ENCODE data around the gene HIC2. TPM values are rescaled to one million over a fixed set of nuclear protein-coding genes. Genes with fewer than 3 reads are reported as not detected.
"Not testable (repeated sequence)": the region's sequence is repeated elsewhere in the genome, so short reads cannot be mapped to it uniquely, and the experiment has no call there.

Gene HIC2
- polyA plus RNA-seq, 3 donors = 0.34 to 3.9 (median 0.36) TPM

GRCh38 chr22:21451545-21452520 lies 34.7 kb downstream of the HIC2 start:
- Histone ChIP-seq H3K4me1 (ENCODE audit: control insufficient read depth in 1 of 2, insufficient read depth in 2 of 2, low read length in 2 of 2) (no peaks in the 10 kb centered on the region), H4K20me1 (ENCODE audit: insufficient read depth, low read length) (no peaks in the 10 kb centered on the region), H2AFZ (ENCODE audit: insufficient read depth, low read depth, low read length, poor library complexity, severe bottlenecking) (no peak overlapping the region), H3K4me2 (replicated peaks; ENCODE audit: extremely low read depth, low read length, poor library complexity, severe bottlenecking) (no peak overlapping the region), H3K27me3 (ENCODE audit: control insufficient read depth in 2 of 2, insufficient read depth in 2 of 2, low read length in 2 of 2) (no peaks in the 10 kb centered on the region), H3K9ac (ENCODE audit: insufficient read depth, low read length, poor library complexity, severe bottlenecking) (no peak overlapping the region), H3K9me3 (replicated peaks in 1 of 2; ENCODE audit: control insufficient read depth in 1 of 2, insufficient read depth in 1 of 2, low read length in 2 of 2) (no peaks in the 10 kb centered on the region), H3K79me2 (ENCODE audit: insufficient read depth, low read length) (no peaks in the 10 kb centered on the region), H3K36me3 (replicated peaks in 1 of 2; ENCODE audit: control insufficient read depth in 1 of 2, insufficient read depth in 2 of 2, low read length in 2 of 2) (peaks cover under 1 to 12% of the 10 kb centered on the region in 2 donors), H3K4me3 (replicated peaks in 1 of 3; ENCODE audit: low read depth in 2 of 3, low read length in 3 of 3) (no peak overlapping the region), H3K27ac (ENCODE audit: low read depth in 1 of 2, low read length in 2 of 2) (no peak overlapping the region)
- TF ChIP-seq CTCF (IDR thresholded peaks at IDR 0.05) = no peak
- H3K9me3 Mint-ChIP-seq = no peaks in the 10 kb centered on the region
- WGBS (ENCODE audit: insufficient coverage) = 90% methylated on average over 3 of the region's 7 CpGs
- no peak overlapping the region for H3K4me3 Mint-ChIP-seq
- intact Hi-C loops (cut with micrococcal nuclease) = no loop called here
- peak overlapping the region in 1 of 7 donors; percentile 11 for H3K27ac Mint-ChIP-seq
- peaks cover 9 to 29% of the 10 kb centered on the region in 2 donors for H3K36me3 Mint-ChIP-seq
- H3K4me1 Mint-ChIP-seq = peaks cover under 1% of the 10 kb centered on the region
- H3K27me3 Mint-ChIP-seq (ENCODE audit: low read depth in 3 of 3) = peaks cover 0 to 1% (median 0%) of the 10 kb centered on the region in 3 donors
- no peak for DNase-seq

GRCh38 chr22:21452666-21453065 lies 35.5 kb downstream of the HIC2 start:
- H4K20me1 ChIP-seq (ENCODE audit: insufficient read depth, low read length); H2AFZ ChIP-seq (ENCODE audit: insufficient read depth, low read depth, low read length, poor library complexity, severe bottlenecking); H3K9me3 Mint-ChIP-seq; H3K27me3 Mint-ChIP-seq (ENCODE audit: low read depth in 3 of 3); H3K27me3 ChIP-seq (ENCODE audit: control insufficient read depth in 2 of 2, insufficient read depth in 2 of 2, low read length in 2 of 2); H3K79me2 ChIP-seq (ENCODE audit: insufficient read depth, low read length); DNase-seq; H3K4me3 Mint-ChIP-seq; H3K4me1 Mint-ChIP-seq; H3K4me3 ChIP-seq (replicated peaks in 1 of 3; ENCODE audit: low read depth in 2 of 3, low read length in 3 of 3); H3K9me3 ChIP-seq (replicated peaks in 1 of 2; ENCODE audit: control insufficient read depth in 1 of 2, insufficient read depth in 1 of 2, low read length in 2 of 2); H3K4me2 ChIP-seq (replicated peaks; ENCODE audit: extremely low read depth, low read length, poor library complexity, severe bottlenecking); H3K9ac ChIP-seq (ENCODE audit: insufficient read depth, low read length, poor library complexity, severe bottlenecking); intact Hi-C loops (cut with micrococcal nuclease); H3K27ac ChIP-seq (ENCODE audit: low read depth in 1 of 2, low read length in 2 of 2); H3K4me1 ChIP-seq (ENCODE audit: control insufficient read depth in 1 of 2, insufficient read depth in 2 of 2, low read length in 2 of 2); H3K36me3 ChIP-seq (replicated peaks in 1 of 2; ENCODE audit: control insufficient read depth in 1 of 2, insufficient read depth in 2 of 2, low read length in 2 of 2): not testable (repeated sequence)
- 90% methylated on average over 2 of the region's 4 CpGs for WGBS (ENCODE audit: insufficient coverage)
- Mint-ChIP-seq H3K27ac (peak overlapping the region in 1 of 7 donors; percentile 8), H3K36me3 (peaks cover 7 to 21% of the 10 kb centered on the region in 2 donors)

DNA sequence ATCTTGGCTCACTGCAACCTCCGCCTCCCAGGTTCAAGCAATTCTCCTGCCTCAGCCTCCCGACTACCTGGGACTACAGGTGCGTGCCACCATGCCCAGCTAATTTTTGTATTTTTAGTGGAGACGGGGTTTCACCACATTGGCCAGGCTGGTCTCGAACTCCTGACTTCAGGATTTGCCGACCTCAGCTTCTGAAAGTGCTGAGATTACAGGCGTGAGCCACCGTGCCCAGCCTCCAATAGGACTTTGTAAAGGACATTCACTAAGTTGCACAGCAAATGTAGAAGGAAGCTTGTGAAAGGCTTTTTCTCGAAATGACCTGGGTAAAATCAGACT lies 37.8 kb downstream of the HIC2 start:
- intact Hi-C loops (cut with micrococcal nuclease); H4K20me1 ChIP-seq (ENCODE audit: insufficient read depth, low read length); H3K36me3 ChIP-seq (replicated peaks in 1 of 2; ENCODE audit: control insufficient read depth in 1 of 2, insufficient read depth in 2 of 2, low read length in 2 of 2); H3K4me1 Mint-ChIP-seq; H3K9me3 ChIP-seq (replicated peaks in 1 of 2; ENCODE audit: control insufficient read depth in 1 of 2, insufficient read depth in 1 of 2, low read length in 2 of 2); H3K27me3 ChIP-seq (ENCODE audit: control insufficient read depth in 2 of 2, insufficient read depth in 2 of 2, low read length in 2 of 2); H3K9me3 Mint-ChIP-seq; H3K27ac ChIP-seq (ENCODE audit: low read depth in 1 of 2, low read length in 2 of 2); H3K4me3 Mint-ChIP-seq; H3K27me3 Mint-ChIP-seq (ENCODE audit: low read depth in 3 of 3); H3K4me1 ChIP-seq (ENCODE audit: control insufficient read depth in 1 of 2, insufficient read depth in 2 of 2, low read length in 2 of 2); H3K36me3 Mint-ChIP-seq; DNase-seq; H3K79me2 ChIP-seq (ENCODE audit: insufficient read depth, low read length); H2AFZ ChIP-seq (ENCODE audit: insufficient read depth, low read depth, low read length, poor library complexity, severe bottlenecking); H3K4me3 ChIP-seq (replicated peaks in 1 of 3; ENCODE audit: low read depth in 2 of 3, low read length in 3 of 3); H3K4me2 ChIP-seq (replicated peaks; ENCODE audit: extremely low read depth, low read length, poor library complexity, severe bottlenecking); H3K9ac ChIP-seq (ENCODE audit: insufficient read depth, low read length, poor library complexity, severe bottlenecking): not testable (repeated sequence)
- WGBS (ENCODE audit: insufficient coverage) = 98% methylated on average over 6 of the region's 9 CpGs
- peak overlapping the region in 1 of 7 donors; percentile 43 for H3K27ac Mint-ChIP-seq
